ENCODE results near the gene CLDN7.

CLDN7 gene

GRCh38 chr17:7293816-7294613, 31.7 kb upstream of the CLDN7 start:
- H3K79me2 ChIP-seq (ENCODE audit: low read length) = no peaks in the 10 kb centered on the region
- H3K27ac ChIP-seq (ENCODE audit: low read length) = no peak overlapping the region
- no peaks in the 10 kb centered on the region for H3K36me3 ChIP-seq (replicated peaks; ENCODE audit: low read depth, low read length)
- H3K4me1 ChIP-seq (ENCODE audit: low read length) = peaks cover 2% of the 10 kb centered on the region; the same call in 1 of the 2 replicates
- H2AFZ ChIP-seq (ENCODE audit: low read depth, low read length) = no peak overlapping the region
- H3K4me3 ChIP-seq (ENCODE audit: low read length) = no peak overlapping the region
- no peak overlapping the region for H3K4me2 ChIP-seq (ENCODE audit: low read length)
- TF ChIP-seq EZH2phosphoT487 (IDR thresholded peaks at IDR 0.05; ENCODE audit: low read depth) (no peak), CTCF (IDR thresholded peaks at IDR 0.05; ENCODE audit: low read depth, low read length) (no peak)
- no peak overlapping the region for H3K9ac ChIP-seq (ENCODE audit: low read length)
- H4K20me1 ChIP-seq (ENCODE audit: insufficient read depth, low read length) = no peaks in the 10 kb centered on the region
- H3K9me3 ChIP-seq (ENCODE audit: insufficient read depth, low read length) = no peaks in the 10 kb centered on the region
- H3K27me3 ChIP-seq (ENCODE audit: low read depth, low read length) = no peaks in the 10 kb centered on the region

GRCh38 chr17:7293159-7293558, 30.9 kb upstream of the CLDN7 start:
- no peak overlapping the region for H3K4me2 ChIP-seq (ENCODE audit: low read length)
- TF ChIP-seq CTCF (IDR thresholded peaks at IDR 0.05; ENCODE audit: low read depth, low read length) (no peak), EZH2phosphoT487 (IDR thresholded peaks at IDR 0.05; ENCODE audit: low read depth) (no peak)
- no peak overlapping the region for H2AFZ ChIP-seq (ENCODE audit: low read depth, low read length)
- no peaks in the 10 kb centered on the region for H3K27me3 ChIP-seq (ENCODE audit: low read depth, low read length)
- H3K9me3 ChIP-seq (ENCODE audit: insufficient read depth, low read length) = no peaks in the 10 kb centered on the region
- no peaks in the 10 kb centered on the region for H4K20me1 ChIP-seq (ENCODE audit: insufficient read depth, low read length)
- no peaks in the 10 kb centered on the region for H3K36me3 ChIP-seq (replicated peaks; ENCODE audit: low read depth, low read length)
- no peak overlapping the region for H3K9ac ChIP-seq (ENCODE audit: low read length)
- H3K27ac ChIP-seq (ENCODE audit: low read length) = no peak overlapping the region
- H3K4me1 ChIP-seq (ENCODE audit: low read length) = peaks cover 2% of the 10 kb centered on the region; the same call in 1 of the 2 replicates
- no peaks in the 10 kb centered on the region for H3K79me2 ChIP-seq (ENCODE audit: low read length)
- no peak overlapping the region for H3K4me3 ChIP-seq (ENCODE audit: low read length)

- Histone ChIP-seq H3K27ac (ENCODE audit: low read length) (no peak overlapping the region), H3K27me3 (ENCODE audit: low read depth, low read length) (no peaks in the 10 kb centered on the region), H4K20me1 (ENCODE audit: insufficient read depth, low read length) (no peaks in the 10 kb centered on the region), H3K79me2 (ENCODE audit: low read length) (no peaks in the 10 kb centered on the region), H3K9ac (ENCODE audit: low read length) (no peak overlapping the region), H2AFZ (ENCODE audit: low read depth, low read length) (no peak overlapping the region), H3K36me3 (replicated peaks; ENCODE audit: low read depth, low read length) (no peaks in the 10 kb centered on the region), H3K4me2 (ENCODE audit: low read length) (no peak overlapping the region), H3K9me3 (ENCODE audit: insufficient read depth, low read length) (no peaks in the 10 kb centered on the region), H3K4me3 (ENCODE audit: low read length) (no peak overlapping the region), H3K4me1 (ENCODE audit: low read length) (peaks cover 2% of the 10 kb centered on the region; the same call in 1 of the 2 replicates)
- TF ChIP-seq EZH2phosphoT487 (IDR thresholded peaks at IDR 0.05; ENCODE audit: low read depth) (no peak), CTCF (IDR thresholded peaks at IDR 0.05; ENCODE audit: low read depth, low read length) (no peak)
These were observed 30.5 kb upstream of the CLDN7 start for GRCh38 chr17:7292729-7293128.

- Histone ChIP-seq H3K9me3 (ENCODE audit: insufficient read depth, low read length) (no peaks in the 10 kb centered on the region), H3K27ac (ENCODE audit: low read length) (no peak overlapping the region), H3K79me2 (ENCODE audit: low read length) (no peaks in the 10 kb centered on the region), H3K4me2 (ENCODE audit: low read length) (no peak overlapping the region), H3K36me3 (replicated peaks; ENCODE audit: low read depth, low read length) (no peaks in the 10 kb centered on the region), H3K4me1 (ENCODE audit: low read length) (peaks cover 2% of the 10 kb centered on the region; the same call in 1 of the 2 replicates), H3K9ac (ENCODE audit: low read length) (no peak overlapping the region), H3K4me3 (ENCODE audit: low read length) (no peak overlapping the region), H4K20me1 (ENCODE audit: insufficient read depth, low read length) (no peaks in the 10 kb centered on the region), H3K27me3 (ENCODE audit: low read depth, low read length) (no peaks in the 10 kb centered on the region), H2AFZ (ENCODE audit: low read depth, low read length) (no peak overlapping the region)
- TF ChIP-seq CTCF (IDR thresholded peaks at IDR 0.05; ENCODE audit: low read depth, low read length) (no peak), EZH2phosphoT487 (IDR thresholded peaks at IDR 0.05; ENCODE audit: low read depth) (no peak)
These were observed 29.9 kb upstream of the CLDN7 start for GRCh38 chr17:7292194-7292593.
